ENCODE results near the gene CORO6.

Gene CORO6

DNA sequence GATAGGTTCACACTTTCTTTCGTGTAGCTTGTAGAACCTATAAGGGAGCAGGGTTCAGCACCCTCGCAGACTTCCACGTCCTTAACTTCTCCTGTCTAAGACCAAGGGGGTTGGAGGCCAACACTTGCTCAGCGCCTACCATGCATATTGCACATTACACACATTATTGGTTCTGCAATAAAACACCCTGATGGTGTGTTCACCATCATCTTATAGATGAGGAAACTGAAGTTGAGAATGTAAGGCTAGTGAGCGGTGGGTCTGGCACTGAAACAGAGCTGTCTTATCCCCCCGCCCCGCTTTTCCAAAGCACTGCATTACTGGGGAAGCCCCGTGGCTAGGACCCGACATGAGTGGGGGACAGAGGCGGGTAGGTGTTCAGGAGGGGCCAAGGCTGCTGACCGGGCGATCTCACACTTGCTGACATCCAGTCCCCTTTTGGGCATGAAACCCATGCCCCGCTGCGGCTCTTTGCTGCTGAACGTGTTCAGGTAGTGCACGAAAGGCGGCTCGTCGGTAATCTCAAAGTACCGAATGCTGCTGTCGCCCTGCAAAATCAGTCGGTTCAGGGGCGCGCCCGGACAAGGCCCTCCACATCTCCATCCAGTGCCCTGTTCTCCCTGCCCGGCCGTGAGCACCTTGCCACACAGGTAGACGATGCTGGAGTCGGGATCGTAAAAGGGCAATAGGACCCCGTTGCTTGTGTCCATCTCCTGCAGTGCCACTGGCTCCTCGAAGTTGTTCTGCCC lies 6.2 kb downstream of the CORO6 start:
- in situ Hi-C loops (cut with MboI; ENCODE audit: low pct_unique_long_range_greater_than_20kb, low sequenced_read_pairs), result loop anchor here (25.0 kb wide), 1 partner anchor 471 kb away; no protein-coding TSS in a partner anchor
- no peak for DNase-seq

DNA sequence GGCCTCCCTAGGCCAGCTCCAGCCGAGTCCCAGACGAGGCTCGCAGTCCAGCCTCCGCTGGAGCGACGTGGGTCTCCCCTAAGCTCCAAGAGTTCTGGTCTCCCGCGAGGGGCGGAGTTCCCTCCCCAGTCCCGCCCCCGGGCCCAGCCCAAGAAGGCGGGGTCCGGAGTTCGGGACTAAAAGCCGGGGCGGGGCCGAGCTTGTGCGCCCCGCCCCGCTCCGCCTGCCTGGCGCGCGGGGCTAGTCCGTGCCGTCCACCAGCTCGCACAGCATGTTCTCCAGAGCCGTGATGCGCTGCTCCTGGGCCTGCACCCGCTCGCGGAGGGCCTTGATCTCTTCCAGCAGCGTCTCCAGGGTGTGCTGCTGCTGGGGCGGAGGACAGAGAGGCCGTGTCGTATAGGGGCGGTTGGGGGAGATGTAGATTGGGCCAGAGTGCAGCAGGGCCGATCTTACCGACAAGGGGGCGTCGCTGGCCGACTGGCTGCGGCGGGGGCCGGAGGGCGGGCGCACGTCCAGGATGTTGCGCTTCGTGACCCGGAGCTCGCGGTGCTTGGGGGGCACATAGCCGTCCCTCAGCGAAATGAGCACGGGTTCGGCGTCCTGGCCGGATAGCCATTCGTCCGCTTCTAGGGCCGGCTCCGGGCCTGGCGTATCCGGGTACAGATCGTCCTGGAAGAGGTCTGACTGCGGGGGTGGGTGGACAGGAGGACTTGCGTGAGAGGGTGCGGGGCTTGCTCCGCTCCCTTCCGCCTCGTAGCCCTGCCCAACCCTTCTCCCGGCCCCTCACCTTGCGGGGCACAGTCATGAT lies 7.0 kb downstream of the CORO6 start:
- DNase-seq, result no peak
- in situ Hi-C loops (cut with MboI; ENCODE audit: low pct_unique_long_range_greater_than_20kb, low sequenced_read_pairs), result loop anchor here (25.0 kb wide), 1 partner anchor 472 kb away; no protein-coding TSS in a partner anchor

DNA sequence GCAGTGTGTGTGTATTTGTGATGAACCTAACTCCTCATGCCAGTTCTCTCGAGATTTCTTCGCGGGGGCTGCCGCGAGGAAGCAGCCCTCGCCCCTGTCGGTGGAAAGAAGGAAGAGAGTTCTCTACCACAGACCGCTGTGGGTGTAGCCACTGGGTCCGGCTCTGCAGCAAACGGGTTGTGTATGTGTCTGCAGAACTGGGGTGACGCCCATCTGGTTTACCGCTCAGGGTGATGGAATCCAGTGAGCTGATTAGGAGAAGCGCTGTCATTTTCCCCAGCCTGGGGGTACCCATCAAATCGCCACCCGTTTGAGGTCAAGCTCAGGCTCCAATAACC lies 7.7 kb downstream of the CORO6 start:
- in situ Hi-C loops (cut with MboI; ENCODE audit: low pct_unique_long_range_greater_than_20kb, low sequenced_read_pairs), result loop anchor here (25.0 kb wide), 1 partner anchor 472 kb away; no protein-coding TSS in a partner anchor
- DNase-seq, result peak; percentile 39

DNA sequence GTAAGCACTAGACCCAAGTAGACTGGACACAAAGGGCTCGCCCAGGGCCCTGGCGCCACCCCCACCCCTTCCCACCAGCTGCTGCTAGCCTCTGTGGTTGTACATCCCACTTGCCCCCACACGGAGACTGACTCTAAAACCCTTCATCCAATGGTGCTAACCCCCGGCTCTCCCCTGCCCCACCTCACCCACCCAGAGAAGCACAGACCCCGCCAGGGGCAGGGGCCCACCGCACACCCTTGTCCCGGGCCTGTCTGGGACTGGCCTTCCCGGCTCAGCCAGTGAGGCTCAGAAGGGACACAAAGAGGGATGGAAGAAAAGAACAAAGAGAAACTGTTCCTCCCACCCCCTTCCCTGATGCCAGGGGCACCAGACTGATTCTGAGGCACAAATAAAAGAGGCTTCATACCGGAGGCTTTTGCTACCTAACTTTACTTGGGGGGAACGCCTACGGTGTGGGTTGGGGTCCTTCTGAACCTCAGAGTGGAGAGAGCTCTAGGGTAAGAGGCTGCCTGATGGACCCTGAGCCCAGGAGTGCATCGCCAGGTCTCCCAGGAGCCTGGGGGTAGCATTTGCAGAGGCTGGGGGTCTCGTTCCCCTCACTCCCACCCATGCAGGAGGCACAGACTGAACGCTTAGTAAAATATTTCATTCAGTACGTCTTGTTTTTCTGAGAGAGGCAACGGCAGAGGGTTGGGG lies 8.2 kb downstream of the CORO6 start:
- DNase-seq, result no peak
- in situ Hi-C loops (cut with MboI; ENCODE audit: low pct_unique_long_range_greater_than_20kb, low sequenced_read_pairs), result loop anchor here (25.0 kb wide), 1 partner anchor 473 kb away; no protein-coding TSS in a partner anchor

DNA sequence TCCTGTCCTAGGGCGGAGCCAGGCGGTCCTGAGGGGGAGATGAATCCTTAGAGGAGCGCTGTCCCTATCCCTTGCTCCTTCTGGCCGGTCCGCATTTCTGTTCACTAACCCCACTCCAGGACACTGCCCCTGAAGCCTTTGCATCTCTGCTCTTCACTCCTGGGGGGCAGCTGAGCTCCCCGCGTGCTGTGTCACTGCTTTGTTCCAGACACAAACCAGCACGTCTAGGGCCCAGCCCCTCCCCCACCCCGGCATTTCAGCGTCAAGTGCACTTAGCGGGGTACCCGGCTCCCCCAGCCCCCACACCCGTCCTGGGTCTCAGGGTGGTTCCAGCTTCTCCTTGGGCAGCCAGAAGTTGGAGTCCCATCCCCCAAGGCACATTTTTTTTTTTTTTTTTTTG lies 8.9 kb downstream of the CORO6 start:
- no peak for DNase-seq
- in situ Hi-C loops (cut with MboI; ENCODE audit: low pct_unique_long_range_greater_than_20kb, low sequenced_read_pairs), result loop anchor here (25.0 kb wide), 1 partner anchor 473 kb away; no protein-coding TSS in a partner anchor

DNA sequence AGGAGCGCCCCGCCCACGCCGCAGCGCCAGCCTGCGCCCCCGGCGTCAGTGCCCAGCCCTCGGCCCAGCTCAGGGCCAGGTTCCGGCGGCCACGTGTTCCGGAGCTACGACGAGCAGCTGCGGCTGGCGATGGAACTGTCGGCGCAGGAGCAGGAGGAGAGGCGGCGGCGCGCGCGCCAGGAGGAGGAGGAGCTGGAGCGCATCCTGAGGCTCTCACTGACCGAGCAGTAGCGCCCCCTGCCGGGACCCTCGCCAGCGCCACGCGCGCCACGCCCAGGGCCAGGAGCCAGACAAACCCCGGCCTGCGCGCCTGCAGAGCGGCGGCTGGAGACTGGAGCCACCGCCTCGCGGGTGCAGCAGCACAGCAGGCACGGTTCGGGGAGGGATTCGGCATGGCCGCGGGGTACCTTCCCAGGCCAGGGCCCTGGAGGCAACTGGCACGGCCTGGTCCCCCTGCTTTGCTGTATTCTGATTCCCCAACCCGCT lies 9.3 kb downstream of the CORO6 start:
- no peak for DNase-seq
- in situ Hi-C loops (cut with MboI; ENCODE audit: low pct_unique_long_range_greater_than_20kb, low sequenced_read_pairs), result loop anchor here (25.0 kb wide), 1 partner anchor 474 kb away; no protein-coding TSS in a partner anchor

DNA sequence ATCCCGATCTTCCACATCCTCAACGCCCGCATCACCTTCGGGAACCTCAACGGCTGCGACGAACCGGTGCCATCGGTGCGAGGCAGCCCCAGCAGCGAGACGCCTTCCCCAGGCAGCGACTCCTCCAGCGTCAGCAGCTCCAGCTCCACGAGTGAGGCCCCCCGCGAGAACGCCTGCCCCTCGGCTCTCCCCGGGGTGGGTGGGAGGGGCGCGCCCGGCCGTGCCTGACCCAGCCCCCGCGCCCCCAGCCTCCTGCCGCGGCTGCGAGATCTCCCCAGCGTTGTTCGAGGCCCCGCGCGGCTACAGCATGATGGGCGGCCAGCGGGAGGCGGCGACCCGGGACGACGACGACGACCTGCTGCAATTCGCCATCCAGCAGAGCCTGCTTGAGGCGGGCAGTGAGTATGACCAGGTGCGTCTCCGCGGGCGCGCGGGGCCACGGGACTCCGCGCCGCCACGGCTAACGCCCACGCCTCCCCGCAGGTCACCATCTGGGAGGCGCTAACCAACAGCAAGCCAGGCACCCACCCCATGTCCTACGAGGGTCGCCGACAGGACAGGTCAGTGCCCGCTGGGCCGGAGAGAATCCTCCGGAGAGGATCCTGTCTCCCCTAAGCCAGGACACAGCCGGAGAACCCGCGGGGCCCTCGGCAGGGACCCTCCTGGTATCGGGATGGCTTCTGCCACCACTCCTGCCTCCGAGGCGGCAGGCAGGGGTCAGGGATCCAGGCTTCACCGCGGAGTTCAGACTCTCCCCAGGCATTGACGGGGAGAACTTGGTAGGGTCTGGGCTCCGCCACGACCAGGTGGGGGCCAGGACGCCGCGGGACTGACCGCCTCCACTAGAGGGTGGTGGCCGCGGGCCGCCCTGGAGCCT lies 10.1 kb downstream of the CORO6 start:
- in situ Hi-C loops (cut with MboI; ENCODE audit: low pct_unique_long_range_greater_than_20kb, low sequenced_read_pairs), result loop anchor here (25.0 kb wide), 1 partner anchor 475 kb away; no protein-coding TSS in a partner anchor
- no peak for DNase-seq

DNA sequence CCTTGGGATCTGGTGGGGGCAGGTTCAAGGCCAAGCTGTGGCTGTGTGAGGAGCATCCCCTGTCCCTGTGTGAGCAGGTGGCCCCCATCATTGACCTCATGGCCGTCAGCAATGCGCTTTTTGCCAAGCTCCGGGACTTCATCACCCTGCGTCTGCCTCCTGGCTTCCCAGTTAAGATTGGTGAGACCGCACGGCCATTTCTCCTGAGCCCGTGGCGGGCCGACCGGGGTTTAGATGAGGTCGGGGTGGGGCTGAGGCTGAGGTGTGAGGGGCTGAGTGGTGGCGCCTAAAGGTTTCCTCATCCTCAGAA lies 10.7 kb downstream of the CORO6 start:
- no peak for DNase-seq
- in situ Hi-C loops (cut with MboI; ENCODE audit: low pct_unique_long_range_greater_than_20kb, low sequenced_read_pairs), result loop anchor here (25.0 kb wide), 1 partner anchor 475 kb away; no protein-coding TSS in a partner anchor

DNA sequence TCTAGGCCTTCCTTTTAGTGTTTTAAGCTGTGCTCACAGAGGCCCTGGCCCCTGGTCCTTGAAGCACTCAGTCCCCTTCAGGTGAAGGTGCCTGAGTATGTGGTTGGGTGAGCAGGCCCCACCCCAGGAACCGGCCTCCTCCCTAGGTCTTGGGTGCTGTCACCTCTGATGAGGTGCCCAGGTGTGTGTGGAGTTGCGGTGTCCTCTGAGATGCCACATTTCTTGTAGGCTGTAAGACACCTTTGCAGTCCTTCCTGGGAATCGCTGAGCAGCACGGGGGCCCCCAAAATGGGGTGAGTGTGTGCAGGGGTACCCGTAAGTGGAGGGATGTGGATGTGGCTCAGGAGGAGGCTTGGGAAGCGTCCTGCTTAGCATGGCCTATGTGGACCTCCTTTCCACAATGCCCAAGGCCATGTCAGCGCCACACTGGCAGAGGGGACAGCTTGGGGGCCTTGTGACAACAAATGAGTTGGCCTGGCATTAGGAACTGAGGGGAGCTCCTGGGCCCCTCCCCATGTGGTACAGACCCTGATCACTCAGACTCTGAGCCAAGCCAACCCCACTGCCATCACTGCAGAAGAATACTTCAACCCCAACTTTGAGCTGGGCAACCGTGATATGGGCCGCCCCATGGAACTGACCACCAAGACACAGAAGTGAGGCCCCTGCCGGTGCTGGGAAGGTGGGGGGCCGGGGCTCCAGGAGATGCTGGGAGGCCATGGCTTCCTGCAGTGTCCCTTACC lies 11.2 kb downstream of the CORO6 start:
- no peak for DNase-seq
- in situ Hi-C loops (cut with MboI; ENCODE audit: low pct_unique_long_range_greater_than_20kb, low sequenced_read_pairs), result loop anchor here (25.0 kb wide), 1 partner anchor 476 kb away; no protein-coding TSS in a partner anchor

DNA sequence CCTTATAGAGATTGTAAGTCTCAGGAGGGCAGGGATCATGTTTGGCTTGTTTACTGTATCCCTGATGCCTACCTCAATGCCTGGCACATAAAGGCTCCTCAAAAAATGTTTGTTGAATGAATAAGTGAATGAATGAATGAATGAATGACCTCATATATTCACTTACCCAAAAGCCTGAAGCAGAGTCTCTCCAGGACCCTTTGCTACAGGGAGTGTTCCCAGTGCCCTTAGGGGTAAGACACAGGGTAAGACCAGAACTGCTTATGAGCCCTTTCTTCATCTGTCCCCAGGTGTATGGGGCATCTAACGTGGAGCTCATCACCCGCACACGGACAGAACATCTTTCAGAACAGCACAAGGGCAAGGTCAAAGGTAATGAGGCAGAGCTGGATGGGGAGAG lies 12.3 kb downstream of the CORO6 start:
- DNase-seq, result no peak
- in situ Hi-C loops (cut with MboI; ENCODE audit: low pct_unique_long_range_greater_than_20kb, low sequenced_read_pairs), result loop anchor here (25.0 kb wide), 1 partner anchor 477 kb away; no protein-coding TSS in a partner anchor

DNA sequence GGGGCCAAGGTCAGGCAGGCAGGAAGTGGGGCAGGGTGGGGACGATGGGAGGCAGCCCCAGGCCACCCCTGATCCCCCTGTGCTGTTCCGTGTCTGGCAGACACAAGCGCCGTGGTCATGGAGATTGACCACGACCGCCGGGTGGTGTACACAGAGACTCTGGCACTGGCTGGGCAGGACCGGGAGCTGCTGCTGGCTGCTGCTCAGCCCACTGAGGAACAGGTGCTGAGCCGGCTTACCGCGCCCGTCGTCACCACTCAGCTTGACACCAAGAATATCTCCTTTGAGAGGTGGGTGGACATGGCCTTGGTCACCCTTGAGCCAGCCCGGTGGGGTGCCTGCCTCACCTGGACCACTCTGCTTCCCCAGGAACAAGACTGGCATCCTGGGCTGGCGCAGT lies 13.7 kb downstream of the CORO6 start:
- DNase-seq, result no peak
- in situ Hi-C loops (cut with MboI; ENCODE audit: low pct_unique_long_range_greater_than_20kb, low sequenced_read_pairs), result loop anchor here (25.0 kb wide), 1 partner anchor 478 kb away; no protein-coding TSS in a partner anchor

DNA sequence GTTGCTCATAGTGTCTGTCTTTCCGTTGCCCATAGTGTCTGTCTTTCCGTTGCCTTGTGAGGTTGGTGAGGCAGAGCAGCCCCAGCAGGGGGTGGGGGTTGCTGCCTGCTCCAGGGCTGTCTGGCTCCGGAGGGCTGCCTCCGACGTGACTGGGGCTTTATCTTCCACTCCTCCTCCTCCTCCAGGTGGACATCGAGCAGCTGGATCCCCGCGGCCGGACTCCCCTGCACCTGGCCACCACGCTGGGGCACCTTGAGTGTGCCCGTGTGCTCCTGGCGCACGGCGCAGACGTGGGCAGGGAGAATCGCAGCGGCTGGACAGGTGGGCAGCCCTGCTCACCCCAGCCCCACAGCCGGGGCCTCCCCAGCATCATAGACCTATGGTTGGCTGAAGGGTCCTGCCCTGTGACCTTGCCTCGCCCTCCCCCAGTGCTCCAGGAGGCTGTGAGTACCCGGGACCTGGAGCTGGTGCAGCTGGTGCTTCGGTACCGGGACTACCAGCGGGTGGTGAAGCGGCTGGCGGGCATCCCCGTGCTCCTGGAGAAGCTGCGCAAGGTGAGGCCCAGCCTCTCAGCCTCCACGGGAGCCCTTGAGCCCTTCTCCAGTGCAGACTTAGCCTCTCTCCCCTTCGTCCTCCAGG lies 15.0 kb downstream of the CORO6 start:
- in situ Hi-C loops (cut with MboI; ENCODE audit: low pct_unique_long_range_greater_than_20kb, low sequenced_read_pairs), result loop anchor here (25.0 kb wide), 1 partner anchor 480 kb away; no protein-coding TSS in a partner anchor

DNA sequence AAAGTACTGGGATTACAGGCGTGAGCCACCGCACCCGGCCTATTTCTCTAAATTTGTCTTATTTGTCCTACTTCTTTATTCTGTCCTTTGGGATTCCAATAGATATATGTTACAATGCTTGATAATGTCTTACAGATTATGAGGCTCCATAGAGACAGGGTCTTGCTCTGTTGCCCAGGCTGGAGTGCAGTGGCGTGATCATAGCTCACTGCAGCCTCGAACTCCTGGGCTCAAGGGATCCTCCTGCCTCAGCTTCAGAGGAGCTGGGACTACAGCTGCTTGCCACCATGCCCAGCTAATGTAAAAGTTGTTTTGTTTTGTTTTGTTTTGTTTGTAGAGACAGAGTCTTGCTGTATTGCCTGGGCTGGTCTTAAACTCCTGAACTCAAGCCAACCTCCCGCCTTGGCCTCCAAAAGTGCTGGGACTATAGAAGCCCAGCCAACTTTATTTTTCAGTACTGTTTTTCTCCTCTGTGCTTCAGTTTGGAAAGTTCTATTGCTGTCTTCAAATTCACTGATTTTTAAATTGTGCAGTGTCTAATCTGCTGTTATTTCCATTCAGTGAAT lies 19.5 kb downstream of the CORO6 start:
- in situ Hi-C loops (cut with MboI; ENCODE audit: low pct_unique_long_range_greater_than_20kb, low sequenced_read_pairs), result loop anchor here (25.0 kb wide), 1 partner anchor 484 kb away; no protein-coding TSS in a partner anchor
- no peak for DNase-seq

More for the DNA sequence above, 15.0 kb downstream of the CORO6 start:
- DNase-seq, result no peak

DNA sequence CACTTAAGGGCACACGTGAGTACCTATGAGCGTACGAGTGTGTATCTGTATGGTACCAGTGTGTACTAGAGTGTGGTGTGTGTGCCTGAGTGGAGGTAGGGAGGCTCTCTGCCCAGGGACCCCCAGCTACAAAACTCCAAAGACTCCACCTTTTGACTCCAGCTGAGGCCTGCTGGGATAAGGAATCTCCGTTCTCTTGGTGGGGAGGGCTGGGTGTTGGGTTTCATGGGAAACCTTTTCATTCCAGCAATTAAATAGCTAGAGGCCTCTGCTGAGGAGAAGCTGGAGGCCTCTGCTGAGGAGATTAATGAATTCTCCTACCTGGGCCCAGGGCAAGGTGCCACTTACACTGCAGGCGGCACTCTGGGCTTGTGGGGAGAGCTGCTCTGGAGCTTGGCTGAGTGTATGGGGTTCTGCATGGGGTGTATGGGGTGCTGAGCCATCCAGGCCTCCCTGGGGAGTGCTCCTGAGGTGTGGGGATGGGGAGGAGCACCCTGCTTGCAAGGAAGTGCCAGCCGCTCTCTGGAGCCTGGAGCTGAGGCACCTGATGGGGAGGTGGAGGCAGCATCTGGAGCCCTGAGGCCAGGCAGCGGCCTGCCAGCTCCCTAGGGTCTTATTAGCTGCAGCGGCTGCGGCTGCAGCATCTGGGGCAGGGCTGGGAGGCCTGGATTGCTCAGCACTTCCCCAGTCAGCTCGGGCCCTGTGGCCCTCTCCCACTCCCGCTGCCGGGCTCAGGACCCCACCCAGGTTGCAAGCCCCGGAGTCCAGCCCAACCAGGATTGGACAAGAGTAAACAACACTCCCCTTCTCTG lies 25.1 kb downstream of the CORO6 start:
- no peak for DNase-seq
- in situ Hi-C loops (cut with MboI; ENCODE audit: low pct_unique_long_range_greater_than_20kb, low sequenced_read_pairs), result no loop called here

DNA sequence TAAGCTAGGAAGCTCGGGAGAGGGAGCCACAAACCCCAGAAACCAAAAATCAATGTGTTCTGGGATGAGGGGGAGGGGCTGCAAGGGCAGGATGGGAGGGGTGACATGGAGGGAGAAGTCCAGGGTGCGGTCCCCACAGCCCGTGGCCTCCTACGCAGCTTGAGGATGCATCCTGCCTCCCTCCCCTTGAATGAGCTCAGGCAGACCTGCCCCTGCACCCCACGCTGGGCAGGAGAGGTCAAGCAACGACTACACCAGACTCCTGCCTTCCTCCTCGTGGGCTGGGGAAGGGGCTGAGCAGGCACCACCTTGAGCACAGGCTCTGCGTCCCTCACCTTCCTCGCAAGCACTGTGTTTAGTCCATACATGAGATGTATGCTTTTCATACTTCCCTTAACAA lies 25.9 kb downstream of the CORO6 start:
- no peak for DNase-seq
- in situ Hi-C loops (cut with MboI; ENCODE audit: low pct_unique_long_range_greater_than_20kb, low sequenced_read_pairs), result no loop called here

Measured in KBM-7 (cell line).